K562 (cell line): Measurements from ENCODE around the gene ROMO1. TPM values are rescaled to one million over a fixed set of nuclear protein-coding genes. Genes with fewer than 3 reads are reported as not detected.
A peak's percentile ranks its signal among the peaks of the same experiment; 100 is the strongest.

Experiments
- BDP1 ChIP-seq: IDR thresholded peaks from 3 replicates; pipeline ENCODE4 v1.6.1; 2011; ENCODE audit not compliant: insufficient read length, insufficient read depth
- CREB1 ChIP-seq, 2 experiments: sonication (generic) in 1 of 2; formaldehyde crosslinking in 1 of 2; IDR thresholded peaks; 2 replicates each; pipeline versions ENCODE4 v1.6.1 to v1.8.0; 2012 to 2022; ENCODE audit warnings: inconsistent platforms in 1 of 2, mild to moderate bottlenecking in 1 of 2, missing genetic modification reagents in 1 of 2, moderate library complexity in 1 of 2
- DLX4 ChIP-seq: fragments of 250-450 bp; sonication (Bioruptor Pico); IDR thresholded peaks from 2 replicates; pipeline ENCODE4 v1.6.1; 2021; ENCODE audit warnings: mild to moderate bottlenecking
- ELF2 ChIP-seq: fragments of 250-450 bp; sonication (Bioruptor Pico); IDR thresholded peaks from 2 replicates; pipeline ENCODE4 v1.5.0; 2021; ENCODE audit warnings: mild to moderate bottlenecking
- EZH2 ChIP-seq: IDR thresholded peaks from 2 replicates; pipeline ENCODE4 v1.6.1; 2012; ENCODE audit warnings: low read depth, mild to moderate bottlenecking, inconsistent platforms, low read length, borderline replicate concordance
- IRF1 ChIP-seq: sonication (generic); formaldehyde crosslinking; IDR thresholded peaks from 2 replicates; pipeline ENCODE4 v1.8.0; 2022; ENCODE audit warnings: missing genetic modification reagents, mild to moderate bottlenecking, borderline replicate concordance
- MIER1 ChIP-seq: fragments of 450-650 bp; IDR thresholded peaks from 2 replicates; pipeline ENCODE4 v1.6.1; 2016; ENCODE audit warnings: antibody characterized with exemption, mild to moderate bottlenecking, low read depth
- NCOR1 ChIP-seq: fragments of 450-650 bp; IDR thresholded peaks from 2 replicates; pipeline ENCODE4 v1.6.1; 2016; ENCODE audit warnings: mild to moderate bottlenecking, moderate library complexity
- PML ChIP-seq: IDR thresholded peaks from 2 replicates; pipeline ENCODE4 v1.6.1; 2012; ENCODE audit warnings: low read length, inconsistent platforms
- POLR2AphosphoS5 ChIP-seq: IDR thresholded peaks from 2 replicates; pipeline ENCODE4 v1.6.1; 2011; ENCODE audit warnings: mild to moderate bottlenecking, low read depth, low read length, moderate library complexity; ENCODE audit not compliant: control insufficient read depth, insufficient read depth
- RBM15 ChIP-seq: fragments of 200-400 bp; formaldehyde crosslinking; IDR thresholded peaks from 2 replicates; pipeline ENCODE4 v1.6.1; 2018; ENCODE audit warnings: mild to moderate bottlenecking, low read length, moderate library complexity; ENCODE audit not compliant: insufficient read depth
- SLC30A9 ChIP-seq: fragments of 250-450 bp; sonication (Bioruptor Pico); IDR thresholded peaks from 2 replicates; pipeline ENCODE4 v1.8.0; 2022; ENCODE audit warnings: mild to moderate bottlenecking, moderate library complexity
- TRIM24 ChIP-seq, 2 experiments: fragments of 450-650 bp; IDR thresholded peaks; 2 replicates each; pipeline ENCODE4 v1.6.1; 2016
- YY1 ChIP-seq, 3 experiments: IDR thresholded peaks; 2 replicates each; pipeline ENCODE4 v1.6.1; 2011; ENCODE audit warnings: low read length in 2 of 3, mild to moderate bottlenecking in 2 of 3, moderate library complexity in 2 of 3, borderline replicate concordance in 1 of 3, control low read depth in 1 of 3, low read depth in 1 of 3; ENCODE audit not compliant: insufficient read depth in 3 of 3, insufficient replicate concordance in 2 of 3, control insufficient read depth in 1 of 3, insufficient read length in 1 of 3; ENCODE audit errors: extremely low read depth in 1 of 3
- ZNF24 ChIP-seq: fragments of 450-650 bp; IDR thresholded peaks from 2 replicates; pipeline ENCODE4 v1.6.1; 2016
- ZNF444 ChIP-seq: fragments of 250-450 bp; sonication (Bioruptor Pico); IDR thresholded peaks from 2 replicates; pipeline ENCODE4 v1.4.0; 2020; ENCODE audit warnings: mild to moderate bottlenecking, moderate library complexity
- polyA plus RNA-seq, 8 experiments: library from polyadenylated mRNA; depleted of rRNA in 4 of 8; stranded (reverse) in 5 of 8; unstranded in 3 of 8; fragments of >200 nt; fragmentation: Nextera tagmentation in 2 of 8; fragmentation: Illumina TruSeq in 1 of 8; extraction: Ambion mirVana in 2 of 8; extraction: Trizol in 1 of 8; gene quantifications; 2 replicates each; pipeline versions ENCODE4 v1.2.1 to v1.2.3, GENCODE V29; 2011 to 2014; ENCODE audit warnings: inconsistent platforms in 1 of 8, missing spikeins in 1 of 8
- total RNA-seq, 7 experiments: library from RNA; depleted of rRNA in 6 of 7; stranded (reverse); fragments of >200 nt in 6 of 7; fragmentation: Illumina TruSeq in 2 of 7; extraction: Trizol in 2 of 7; gene quantifications; 2 replicates each; pipeline versions ENCODE4 v1.2.1 to v1.2.3, GENCODE V29; 2011 to 2021; ENCODE audit warnings: low replicate concordance in 1 of 7
- TF ChIP-seq, protein P1 (sequence below): fragments of 450-650 bp; IDR thresholded peaks from 2 replicates; pipeline ENCODE4 v1.6.1; 2018; ENCODE audit warnings: mild to moderate bottlenecking, low read depth; ENCODE audit not compliant: partially characterized antibody
- TF ChIP-seq, protein P2 (sequence below): fragments of 450-650 bp; formaldehyde crosslinking; IDR thresholded peaks from 2 replicates; pipeline ENCODE4 v1.4.0; 2022; ENCODE audit warnings: missing genetic modification characterization
- TF ChIP-seq, protein P3 (sequence below): fragments of 250-450 bp; sonication (Bioruptor Pico); IDR thresholded peaks from 2 replicates; pipeline ENCODE4 v1.9.0; 2021; ENCODE audit warnings: mild to moderate bottlenecking, inconsistent platforms

Gene ROMO1
- total and polyA plus RNA-seq, 9 of the 15 experiments (the other 6 are each of a cell fraction or from before 2014, with no cell fraction given): 31.8 to 741 (median 226) TPM

- TF ChIP-seq ELF2 (CRISPR knock-in tag) (peak; percentile 91), YY1 (IDR thresholded peaks at IDR 0.05; ENCODE audit: borderline replicate concordance in 1 of 3, control insufficient read depth in 1 of 3, extremely low read depth in 1 of 3, insufficient read depth in 3 of 3, insufficient read length in 1 of 3, insufficient replicate concordance in 2 of 3, low read depth in 1 of 3, low read length in 2 of 3) (peak; percentile 89 to 99 (median 98)), MIER1 (no peak), NCOR1 (0 out of 2 replicates have a peak, but pooled peaks have one; percentile 23), PML (peak; percentile 85), ZNF24 (no peak), DLX4 (no peak), RBM15 (no peak), BDP1 (no peak), POLR2AphosphoS5 (peak; percentile 95), TRIM24 (IDR thresholded peaks at IDR 0.05) (peak in 1 of 2 experiments; percentile 10; a peak in 1 of 4 replicates), CREB1 (IDR thresholded peaks at IDR 0.05) (peak; percentile 83), CREB1 (CRISPR knock-in tag; IDR thresholded peaks at IDR 0.05) (peak; percentile 88), EZH2 (no peak), ZNF444 (CRISPR knock-in tag) (no peak), SLC30A9 (CRISPR knock-in tag) (no peak), IRF1 (CRISPR knock-in tag) (peak; percentile 80; the same call in 1 of the 2 replicates)
- TF ChIP-seq, protein P1, sequence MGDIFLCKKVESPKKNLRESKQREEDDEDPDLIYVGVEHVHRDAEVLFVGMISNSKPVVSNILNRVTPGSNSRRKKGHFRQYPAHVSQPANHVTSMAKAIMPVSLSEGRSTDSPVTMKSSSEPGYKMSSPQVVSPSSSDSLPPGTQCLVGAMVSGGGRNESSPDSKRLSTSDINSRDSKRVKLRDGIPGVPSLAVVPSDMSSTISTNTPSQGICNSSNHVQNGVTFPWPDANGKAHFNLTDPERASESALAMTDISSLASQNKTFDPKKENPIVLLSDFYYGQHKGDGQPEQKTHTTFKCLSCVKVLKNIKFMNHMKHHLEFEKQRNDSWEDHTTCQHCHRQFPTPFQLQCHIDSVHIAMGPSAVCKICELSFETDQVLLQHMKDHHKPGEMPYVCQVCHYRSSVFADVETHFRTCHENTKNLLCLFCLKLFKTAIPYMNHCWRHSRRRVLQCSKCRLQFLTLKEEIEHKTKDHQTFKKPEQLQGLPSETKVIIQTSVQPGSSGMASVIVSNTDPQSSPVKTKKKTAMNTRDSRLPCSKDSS: no peak
- TF ChIP-seq, protein P2, sequence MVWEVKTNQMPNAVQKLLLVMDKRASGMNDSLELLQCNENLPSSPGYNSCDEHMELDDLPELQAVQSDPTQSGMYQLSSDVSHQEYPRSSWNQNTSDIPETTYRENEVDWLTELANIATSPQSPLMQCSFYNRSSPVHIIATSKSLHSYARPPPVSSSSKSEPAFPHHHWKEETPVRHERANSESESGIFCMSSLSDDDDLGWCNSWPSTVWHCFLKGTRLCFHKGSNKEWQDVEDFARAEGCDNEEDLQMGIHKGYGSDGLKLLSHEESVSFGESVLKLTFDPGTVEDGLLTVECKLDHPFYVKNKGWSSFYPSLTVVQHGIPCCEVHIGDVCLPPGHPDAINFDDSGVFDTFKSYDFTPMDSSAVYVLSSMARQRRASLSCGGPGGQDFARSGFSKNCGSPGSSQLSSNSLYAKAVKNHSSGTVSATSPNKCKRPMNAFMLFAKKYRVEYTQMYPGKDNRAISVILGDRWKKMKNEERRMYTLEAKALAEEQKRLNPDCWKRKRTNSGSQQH (CRISPR knock-in tag): no peak
- TF ChIP-seq, protein P3, sequence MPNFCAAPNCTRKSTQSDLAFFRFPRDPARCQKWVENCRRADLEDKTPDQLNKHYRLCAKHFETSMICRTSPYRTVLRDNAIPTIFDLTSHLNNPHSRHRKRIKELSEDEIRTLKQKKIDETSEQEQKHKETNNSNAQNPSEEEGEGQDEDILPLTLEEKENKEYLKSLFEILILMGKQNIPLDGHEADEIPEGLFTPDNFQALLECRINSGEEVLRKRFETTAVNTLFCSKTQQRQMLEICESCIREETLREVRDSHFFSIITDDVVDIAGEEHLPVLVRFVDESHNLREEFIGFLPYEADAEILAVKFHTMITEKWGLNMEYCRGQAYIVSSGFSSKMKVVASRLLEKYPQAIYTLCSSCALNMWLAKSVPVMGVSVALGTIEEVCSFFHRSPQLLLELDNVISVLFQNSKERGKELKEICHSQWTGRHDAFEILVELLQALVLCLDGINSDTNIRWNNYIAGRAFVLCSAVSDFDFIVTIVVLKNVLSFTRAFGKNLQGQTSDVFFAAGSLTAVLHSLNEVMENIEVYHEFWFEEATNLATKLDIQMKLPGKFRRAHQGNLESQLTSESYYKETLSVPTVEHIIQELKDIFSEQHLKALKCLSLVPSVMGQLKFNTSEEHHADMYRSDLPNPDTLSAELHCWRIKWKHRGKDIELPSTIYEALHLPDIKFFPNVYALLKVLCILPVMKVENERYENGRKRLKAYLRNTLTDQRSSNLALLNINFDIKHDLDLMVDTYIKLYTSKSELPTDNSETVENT (CRISPR knock-in tag): peak; percentile 42; the same call in 1 of the 2 replicates
Measured at GRCh38 chr20:35664466-35665206, 34.6 kb upstream of the ROMO1 start, which contains the start of the genes CPNE1 and RBM12 (continued).
